GM18907 (cell line): ENCODE results near the gene SHISAL1.

Experiments
- ATAC-seq: cut with Tn5 transposase; IDR thresholded peaks from one replicate; pipeline ENCODE4 v1.9.1; 2021; ENCODE audit warnings: mild to moderate bottlenecking, moderate library complexity; ENCODE audit not compliant: unreplicated experiment

SHISAL1 gene

DNA sequence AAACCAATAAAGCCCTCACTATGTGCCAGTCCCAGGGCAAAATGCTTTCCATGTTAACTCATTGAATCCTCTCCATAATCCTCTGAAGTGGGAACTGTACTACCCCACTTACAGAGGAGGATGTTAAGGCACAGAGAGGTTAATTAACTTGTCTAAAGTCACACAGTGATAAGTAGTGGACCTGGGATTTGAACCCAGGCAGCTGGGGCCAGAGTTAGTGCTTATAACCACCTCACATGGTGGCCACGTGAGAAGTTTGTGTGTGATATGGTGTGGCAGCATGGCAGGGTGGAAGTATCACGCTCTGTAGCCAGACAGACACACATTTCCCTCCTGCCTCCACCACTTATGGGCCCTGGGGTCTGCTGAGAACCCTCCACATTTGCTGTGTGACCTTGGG lies 115.5 kb downstream of the SHISAL1 start:
- no peak for ATAC-seq

DNA sequence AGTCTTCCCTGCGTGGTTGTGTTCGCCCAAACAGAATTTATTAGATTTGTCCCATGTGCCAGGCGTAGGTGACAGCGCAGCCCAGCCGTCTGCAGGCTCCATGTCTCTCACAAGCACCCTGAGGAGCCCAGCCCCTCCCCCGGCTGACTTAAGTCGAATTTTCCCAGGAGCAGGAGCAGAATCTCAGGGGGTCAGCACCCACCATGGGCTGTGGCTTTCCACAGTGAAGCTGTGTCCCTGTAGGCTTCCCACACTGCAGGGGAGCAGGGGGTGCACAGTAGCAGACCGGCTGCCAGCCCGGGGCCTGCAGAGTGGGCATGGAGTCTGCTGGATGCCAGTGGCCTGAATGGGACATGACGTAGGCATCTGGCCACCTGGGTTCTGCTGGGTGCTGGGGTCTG lies 116.0 kb downstream of the SHISAL1 start:
- no peak for ATAC-seq

DNA sequence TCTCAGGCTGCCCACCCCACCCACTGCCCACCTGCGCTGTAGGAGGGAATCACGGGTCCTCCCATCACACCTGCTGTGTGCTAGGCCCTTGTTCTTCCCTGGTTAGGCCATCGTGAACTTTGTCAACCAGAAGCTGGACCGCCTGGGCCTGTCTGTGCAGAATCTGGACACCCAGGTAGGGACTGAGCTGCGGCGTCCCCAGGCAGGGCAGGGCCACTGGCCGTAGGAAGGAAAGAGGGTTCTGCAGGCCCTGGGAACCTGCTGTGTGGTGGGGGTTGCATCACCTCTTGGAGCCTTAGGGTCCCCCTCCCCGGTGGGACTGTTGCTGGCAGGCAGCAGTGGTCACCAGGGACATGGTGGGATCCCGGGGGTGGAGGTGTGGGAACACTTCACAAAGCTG lies 116.5 kb downstream of the SHISAL1 start:
- no peak for ATAC-seq

DNA sequence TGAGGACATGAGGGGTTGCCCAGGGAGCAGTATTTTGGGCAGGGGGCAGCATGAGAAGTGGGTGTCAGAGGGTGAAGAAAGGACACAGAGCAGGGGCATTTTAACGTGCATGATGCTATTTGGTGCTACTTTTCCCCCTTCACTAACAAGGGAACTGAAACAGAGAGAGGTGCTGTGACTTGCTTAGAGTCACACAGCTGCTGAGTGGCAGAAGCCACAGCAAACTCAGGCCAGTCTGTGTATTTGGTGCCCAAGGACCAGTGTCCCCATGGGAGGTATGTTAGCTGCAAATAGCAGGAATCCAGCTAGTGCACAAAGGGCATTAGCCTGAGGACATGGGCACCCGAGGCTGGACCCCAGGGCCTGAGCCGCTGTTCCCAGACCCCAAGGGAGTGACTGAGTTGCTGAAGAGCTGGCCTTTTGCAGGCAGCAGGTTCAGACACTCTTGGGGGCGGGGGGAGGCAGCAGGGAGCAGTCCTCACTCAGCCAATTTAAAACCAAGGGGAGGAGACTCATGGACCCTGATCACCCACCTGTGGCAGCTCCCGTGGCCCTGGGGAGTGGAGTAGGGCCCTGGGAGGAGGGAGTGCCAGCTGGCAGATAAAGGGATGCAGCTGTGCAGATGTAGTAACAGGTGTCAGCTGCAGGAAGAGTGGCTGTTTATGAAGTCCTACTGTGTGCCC lies 117.4 kb downstream of the SHISAL1 start:
- ATAC-seq = no peak

DNA sequence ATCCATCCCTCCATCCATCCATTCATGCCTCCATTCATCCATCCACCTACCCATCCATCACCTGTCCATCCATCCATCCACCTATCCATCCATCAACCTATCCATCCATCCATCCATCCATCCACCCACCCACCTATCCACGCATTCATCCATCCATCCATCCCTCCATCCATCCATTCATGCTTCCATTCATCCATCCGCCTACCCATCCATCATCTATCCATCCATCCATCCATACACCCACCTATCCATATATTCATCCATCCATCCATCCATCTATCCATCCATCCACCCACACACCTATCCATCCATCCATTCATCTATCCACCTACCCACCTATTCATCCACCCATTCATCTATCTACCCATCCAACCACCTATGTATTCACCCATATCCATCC lies 118.2 kb downstream of the SHISAL1 start:
- no peak for ATAC-seq
